ENCODE measurements around the gene FAM219A.

FAM219A gene

DNA sequence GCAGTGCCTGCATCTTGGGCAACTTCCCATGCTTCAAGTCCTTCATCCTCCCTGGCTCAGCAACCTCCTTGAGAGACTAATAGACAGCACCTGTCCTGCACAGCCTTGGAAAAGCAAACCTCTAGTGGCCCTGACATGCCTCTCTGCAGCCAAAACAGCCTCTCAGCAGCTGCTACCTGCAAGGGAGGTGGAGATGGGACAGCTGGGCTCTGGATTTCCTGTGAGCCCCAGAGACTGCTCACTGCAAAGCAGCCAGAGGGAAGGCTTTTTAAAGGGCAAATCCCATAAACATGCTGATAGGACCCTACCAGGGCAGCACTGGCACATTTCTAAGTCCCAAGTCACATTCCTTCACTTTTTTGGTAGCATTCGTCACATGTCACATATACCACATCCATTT is 50.2 kb downstream of the FAM219A start:
- no peak overlapping the region for H3K4me3 ChIP-seq
- no peak for TF ChIP-seq Cebpa-rat (IDR thresholded peaks at IDR 0.05)
- H4K20me1 ChIP-seq: peaks cover 16 to 100% (median 87%) of the 10 kb centered on the region in 11 experiments; a peak in 21 of 22 replicates
- H3K4me1 ChIP-seq: no peaks in the 10 kb centered on the region
- H3K9me3 ChIP-seq (replicated peaks in 1 of 11): no peaks in the 10 kb centered on the region
- no peaks in the 10 kb centered on the region for H3K27me3 ChIP-seq
- no peak overlapping the region for H3K27ac ChIP-seq
- H3K36me3 ChIP-seq: peaks cover 11 to 42% (median 22%) of the 10 kb centered on the region in 11 experiments
- H3K4me2 ChIP-seq: no peak overlapping the region
- H3K9ac ChIP-seq: no peak overlapping the region

DNA sequence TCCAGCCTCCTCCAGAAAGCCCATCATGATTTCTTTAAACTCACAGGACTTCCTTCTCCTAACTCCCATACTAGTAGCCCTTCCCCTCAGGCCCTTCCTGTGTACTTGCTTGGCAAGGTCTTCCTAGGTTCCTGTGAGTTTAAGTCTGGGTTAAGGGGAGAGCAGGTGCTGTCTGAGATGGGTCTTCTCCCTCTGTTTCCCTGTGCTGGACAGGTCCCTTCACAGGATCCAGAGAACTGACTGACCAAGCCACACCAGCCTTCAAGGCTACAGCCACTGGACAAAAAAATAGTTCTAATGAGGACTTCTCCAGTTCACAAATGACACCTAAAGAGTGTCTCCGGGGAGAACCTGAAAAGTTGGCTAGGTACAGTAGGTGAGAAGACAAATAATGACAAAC is 52.2 kb downstream of the FAM219A start:
- no peaks in the 10 kb centered on the region for H3K27me3 ChIP-seq
- no peak for TF ChIP-seq Cebpa-rat (IDR thresholded peaks at IDR 0.05)
- H4K20me1 ChIP-seq: peaks cover 7 to 90% (median 74%) of the 10 kb centered on the region in 11 experiments; a peak in 21 of 22 replicates
- H3K9ac ChIP-seq: no peak overlapping the region
- peaks cover 31 to 58% (median 41%) of the 10 kb centered on the region in 11 experiments for H3K36me3 ChIP-seq
- no peaks in the 10 kb centered on the region for H3K4me1 ChIP-seq
- H3K4me3 ChIP-seq: no peak overlapping the region
- no peak overlapping the region for H3K27ac ChIP-seq
- H3K9me3 ChIP-seq (replicated peaks in 1 of 11): no peaks in the 10 kb centered on the region
- H3K4me2 ChIP-seq: no peak overlapping the region

DNA sequence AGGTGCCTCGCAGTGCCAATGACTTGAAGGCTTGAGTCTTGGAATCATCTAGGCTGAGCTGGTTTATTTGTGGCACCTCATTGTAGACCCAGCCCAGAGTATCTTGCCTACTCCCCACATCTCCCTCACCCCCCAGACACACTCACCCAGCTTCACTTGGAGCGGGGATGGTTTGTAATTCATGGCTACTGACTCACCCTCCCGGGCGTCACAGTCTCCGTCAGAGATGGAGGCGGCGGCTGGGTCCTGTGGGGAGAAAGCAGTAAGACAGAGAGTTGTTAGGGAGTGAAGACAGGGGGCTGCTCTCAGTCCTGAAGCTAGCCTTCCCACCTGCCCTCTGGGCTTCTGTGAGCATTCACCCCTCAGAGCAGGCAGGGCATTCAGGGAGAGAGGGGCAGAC is 52.7 kb downstream of the FAM219A start:
- no peak for TF ChIP-seq Cebpa-rat (IDR thresholded peaks at IDR 0.05)
- H3K4me1 ChIP-seq: no peaks in the 10 kb centered on the region
- peaks cover 36 to 63% (median 46%) of the 10 kb centered on the region in 11 experiments for H3K36me3 ChIP-seq
- no peaks in the 10 kb centered on the region for H3K27me3 ChIP-seq
- H3K9me3 ChIP-seq (replicated peaks in 1 of 11): no peaks in the 10 kb centered on the region
- H3K4me3 ChIP-seq: no peak overlapping the region
- no peak overlapping the region for H3K4me2 ChIP-seq
- peaks cover 7 to 85% (median 69%) of the 10 kb centered on the region in 11 experiments; a peak in 21 of 22 replicates for H4K20me1 ChIP-seq
- H3K9ac ChIP-seq: no peak overlapping the region
- no peak overlapping the region for H3K27ac ChIP-seq

DNA sequence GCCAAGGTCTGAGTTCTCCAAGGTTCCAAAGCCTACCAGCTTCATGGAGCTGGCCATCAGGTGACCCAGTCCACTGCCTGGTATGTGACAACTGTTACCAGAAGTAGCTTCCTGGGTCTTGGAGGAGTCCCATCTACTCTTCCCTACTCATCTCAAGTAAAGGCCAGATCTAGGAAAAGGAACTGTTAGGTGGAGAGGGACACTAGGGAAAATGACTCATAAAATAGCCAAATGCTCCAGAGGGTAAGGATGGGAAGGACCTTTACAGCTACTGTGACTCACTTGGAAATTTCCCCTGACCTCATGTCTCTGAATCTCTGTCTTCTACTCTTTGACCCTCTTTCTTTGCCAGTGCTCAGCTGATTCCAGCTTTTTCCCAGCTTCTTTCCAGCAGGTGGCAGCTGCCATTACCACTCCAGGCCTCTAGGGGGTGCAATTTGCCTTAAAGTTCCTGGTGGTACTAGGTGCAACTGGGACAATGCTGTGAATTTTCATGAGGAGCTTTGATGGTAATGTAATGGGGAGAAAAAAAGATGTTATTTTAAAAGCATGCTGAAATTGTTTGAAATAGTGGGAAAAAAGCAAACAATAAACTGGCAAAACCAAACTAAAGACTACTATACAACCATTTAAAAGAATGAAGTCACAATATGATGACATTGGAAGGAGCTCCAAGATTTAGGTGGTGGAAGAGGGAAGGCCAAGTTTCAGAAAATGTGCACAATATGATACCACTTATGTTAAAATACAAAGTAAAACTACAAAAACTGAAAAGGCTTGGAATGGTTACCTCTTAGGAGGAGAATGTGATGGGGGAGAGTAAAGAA is 54.6 kb downstream of the FAM219A start:
- TF ChIP-seq Cebpa-rat (IDR thresholded peaks at IDR 0.05): no peak
- Histone ChIP-seq H3K9ac (no peak overlapping the region), H3K27me3 (no peaks in the 10 kb centered on the region), H4K20me1 (peaks cover 0 to 71% (median 55%) of the 10 kb centered on the region in 11 experiments; a peak in 20 of 22 replicates), H3K36me3 (peaks cover 46 to 82% (median 63%) of the 10 kb centered on the region in 11 experiments), H3K4me2 (no peak overlapping the region), H3K9me3 (replicated peaks in 1 of 11) (no peaks in the 10 kb centered on the region), H3K27ac (no peak overlapping the region), H3K4me1 (no peaks in the 10 kb centered on the region), H3K4me3 (no peak overlapping the region)

DNA sequence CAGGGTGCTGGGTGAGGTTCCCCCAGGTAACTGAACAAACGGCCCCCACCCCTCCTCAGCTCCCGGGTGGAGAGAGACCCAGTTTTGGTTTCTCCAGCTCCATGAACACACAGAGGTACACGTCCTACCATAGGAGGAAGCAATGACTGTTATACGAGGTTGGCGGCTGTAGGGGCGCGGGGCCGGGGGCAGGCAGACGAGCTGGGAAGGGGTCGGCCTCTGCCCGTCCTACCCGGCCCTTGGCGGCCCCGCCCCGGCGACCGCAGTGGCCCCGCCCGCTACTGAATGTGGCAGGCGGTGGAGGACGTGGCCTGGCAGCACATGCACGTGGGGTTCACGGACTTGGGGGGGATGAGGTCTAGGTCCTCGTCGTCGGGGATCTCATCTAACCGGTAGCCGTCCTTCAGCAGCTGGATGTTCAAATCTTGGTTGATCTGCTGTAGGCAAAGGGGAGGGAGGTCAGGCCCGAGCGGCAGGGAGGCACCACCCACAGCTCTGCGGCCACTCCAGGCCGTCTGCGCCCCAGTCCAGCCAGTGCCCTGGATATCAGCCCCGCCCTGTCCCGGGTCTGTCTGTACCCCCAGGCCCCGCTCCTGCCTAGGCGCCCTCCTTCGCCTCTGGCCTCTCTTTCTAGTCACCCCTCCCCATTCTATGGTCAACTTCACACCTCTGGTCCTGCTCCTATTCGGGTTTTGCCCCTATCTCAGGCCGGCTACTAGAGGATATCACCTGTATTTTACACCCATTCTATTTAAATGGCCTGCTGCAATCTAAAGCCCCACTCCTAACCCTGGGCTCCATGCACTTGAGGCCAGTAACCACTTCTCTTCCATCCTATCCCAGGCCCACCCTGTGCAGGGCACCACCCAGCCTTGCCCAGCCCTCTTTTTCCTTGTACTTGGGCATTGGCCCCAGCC is 57.4 kb downstream of the FAM219A start:
- peaks cover 48 to 94% (median 72%) of the 10 kb centered on the region in 11 experiments for H3K36me3 ChIP-seq
- peaks cover 0 to 45% (median 29%) of the 10 kb centered on the region in 11 experiments; a peak in 18 of 22 replicates for H4K20me1 ChIP-seq

DNA sequence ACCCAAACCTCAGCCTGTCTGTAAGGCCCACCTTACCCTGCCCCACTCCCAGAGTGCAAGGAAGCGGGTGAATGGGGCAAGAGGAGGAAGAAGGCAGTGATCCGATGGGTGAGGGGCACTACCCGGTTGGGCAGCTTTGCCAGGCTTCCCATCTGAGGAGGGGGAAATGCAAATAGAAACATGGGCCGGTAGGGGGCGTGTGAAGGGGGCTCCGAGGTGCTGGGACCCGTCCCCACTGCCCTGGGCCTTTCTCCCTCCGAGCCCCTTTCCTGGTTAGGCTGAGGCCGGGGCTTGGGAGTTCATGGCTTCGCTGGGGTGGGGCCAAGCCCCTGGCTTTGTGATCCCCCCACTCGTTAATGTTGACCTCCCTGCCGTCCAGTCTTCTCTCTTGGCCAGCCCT is 58.1 kb downstream of the FAM219A start:
- H3K4me3 ChIP-seq: no peak overlapping the region
- H4K20me1 ChIP-seq: peaks cover 0 to 38% (median 23%) of the 10 kb centered on the region in 11 experiments; a peak in 16 of 22 replicates

More for the DNA sequence above, 57.4 kb downstream of the FAM219A start:
- Histone ChIP-seq H3K27me3 (no peaks in the 10 kb centered on the region), H3K4me3 (no peak overlapping the region), H3K9ac (no peak overlapping the region), H3K9me3 (replicated peaks in 1 of 11) (no peaks in the 10 kb centered on the region), H3K4me1 (no peaks in the 10 kb centered on the region), H3K27ac (no peak overlapping the region), H3K4me2 (no peak overlapping the region)
- no peak for TF ChIP-seq Cebpa-rat (IDR thresholded peaks at IDR 0.05)

DNA sequence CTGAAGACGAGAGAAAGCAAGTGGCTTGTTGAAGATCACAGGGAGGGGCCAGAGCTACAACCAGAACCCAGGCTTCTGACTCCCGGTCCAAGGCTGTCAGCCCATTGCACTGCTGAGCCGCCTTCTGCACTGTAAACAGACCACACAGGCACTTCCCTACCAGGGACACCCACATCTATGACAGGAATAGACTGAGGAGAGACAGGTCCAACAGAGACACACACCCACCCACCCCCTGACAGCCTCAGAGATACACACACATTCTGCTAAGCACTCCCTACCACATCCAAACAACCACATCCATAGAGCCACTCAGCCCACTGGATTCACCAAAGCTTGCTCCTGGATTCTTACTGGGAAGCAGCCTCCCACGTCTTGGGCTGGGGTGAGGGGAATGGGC is 58.6 kb downstream of the FAM219A start:
- Histone ChIP-seq H3K27ac (no peak overlapping the region), H3K4me1 (no peaks in the 10 kb centered on the region), H4K20me1 (peaks cover 0 to 32% (median 17%) of the 10 kb centered on the region in 11 experiments; a peak in 16 of 22 replicates), H3K9me3 (replicated peaks in 1 of 11) (no peaks in the 10 kb centered on the region), H3K36me3 (peaks cover 42 to 82% (median 61%) of the 10 kb centered on the region in 11 experiments), H3K4me2 (no peak overlapping the region), H3K4me3 (no peak overlapping the region), H3K9ac (no peak overlapping the region), H3K27me3 (no peaks in the 10 kb centered on the region)
- TF ChIP-seq Cebpa-rat (IDR thresholded peaks at IDR 0.05): no peak

More for the DNA sequence above, 58.1 kb downstream of the FAM219A start:
- Histone ChIP-seq H3K4me1 (no peaks in the 10 kb centered on the region), H3K27ac (no peak overlapping the region), H3K9ac (no peak overlapping the region), H3K9me3 (replicated peaks in 1 of 11) (no peaks in the 10 kb centered on the region), H3K36me3 (peaks cover 43 to 87% (median 66%) of the 10 kb centered on the region in 11 experiments), H3K4me2 (no peak overlapping the region), H3K27me3 (no peaks in the 10 kb centered on the region)
- TF ChIP-seq Cebpa-rat (IDR thresholded peaks at IDR 0.05): no peak

DNA sequence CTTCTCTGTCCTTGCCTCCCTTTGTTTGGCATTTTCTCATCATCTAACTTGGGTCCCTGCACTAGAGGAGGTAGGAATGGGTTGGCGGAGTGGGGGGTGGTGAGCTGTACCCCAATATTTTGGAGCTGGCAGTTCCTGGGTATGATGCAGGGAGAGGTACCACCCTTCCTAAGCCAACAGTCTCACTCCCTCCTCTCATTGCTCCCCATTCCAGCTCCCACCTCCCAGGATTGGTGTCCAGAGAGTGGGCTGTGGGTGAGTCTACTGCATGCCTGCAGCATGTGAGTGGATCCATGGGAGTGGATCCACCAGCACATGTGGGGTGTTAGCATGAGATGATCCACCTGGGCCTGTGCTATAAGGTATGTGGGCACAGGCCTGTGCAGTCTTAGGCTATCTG is 59.5 kb downstream of the FAM219A start:
- no peak overlapping the region for H3K9ac ChIP-seq
- no peak overlapping the region for H3K4me3 ChIP-seq
- H3K36me3 ChIP-seq: peaks cover 42 to 73% (median 61%) of the 10 kb centered on the region in 11 experiments
- no peak for TF ChIP-seq Cebpa-rat (IDR thresholded peaks at IDR 0.05)
- peaks cover 0 to 26% (median 11%) of the 10 kb centered on the region in 11 experiments; a peak in 13 of 22 replicates for H4K20me1 ChIP-seq
- no peaks in the 10 kb centered on the region for H3K27me3 ChIP-seq
- no peak overlapping the region for H3K4me2 ChIP-seq
- no peaks in the 10 kb centered on the region for H3K4me1 ChIP-seq
- no peaks in the 10 kb centered on the region for H3K9me3 ChIP-seq (replicated peaks in 1 of 11)
- H3K27ac ChIP-seq: no peak overlapping the region

All from BLaER1 treated with 17β-estradiol and CSF1 and Interleukin-3, amounts not matched to agents 10 nM and 100 nM (cell line).